Activated CD8-positive, alpha-beta memory T cell treated with anti-CD3 and anti-CD28 coated beads, Interleukin-2, amount 50 U/mL, for 24 hours (primary cell): ENCODE measurements around the gene RNF215.
"Not testable (repeated sequence)": the region's sequence is repeated elsewhere in the genome, so short reads cannot be mapped to it uniquely, and the experiment has no call there.

Source experiments
- DNase-seq: peaks from one replicate; pipeline ENCODE4 v3.0.0-alpha.2; 2020; ENCODE audit errors: extremely low read depth

RNF215 gene

GRCh38 chr22:30421695-30422480, 34.7 kb upstream of the RNF215 start:
- no peak for DNase-seq

GRCh38 chr22:30420347-30421125, 33.3 kb upstream of the RNF215 start:
- DNase-seq: no peak

- no peak for DNase-seq
Measured at GRCh38 chr22:30416837-30417236, 29.6 kb upstream of the RNF215 start.

- no peak for DNase-seq
Measured at GRCh38 chr22:30416403-30416802, 29.2 kb upstream of the RNF215 start.

GRCh38 chr22:30414525-30415047, 27.4 kb upstream of the RNF215 start:
- no peak for DNase-seq

- DNase-seq: no peak
Measured at GRCh38 chr22:30413745-30414524, 26.7 kb upstream of the RNF215 start.

GRCh38 chr22:30413001-30413400, 25.8 kb upstream of the RNF215 start:
- no peak for DNase-seq

- no peak for DNase-seq
Measured at GRCh38 chr22:30411780-30412179, 24.6 kb upstream of the RNF215 start.

GRCh38 chr22:30408388-30409102, 21.3 kb upstream of the RNF215 start:
- no peak for DNase-seq

GRCh38 chr22:30406400-30406799, 19.2 kb upstream of the RNF215 start:
- no peak for DNase-seq

- DNase-seq: no peak
Measured at GRCh38 chr22:30405731-30406130, 18.5 kb upstream of the RNF215 start.

GRCh38 chr22:30404307-30404706, 17.1 kb upstream of the RNF215 start:
- DNase-seq: no peak

- not testable (repeated sequence) for DNase-seq
Measured at GRCh38 chr22:30402766-30403104, 15.5 kb upstream of the RNF215 start.

GRCh38 chr22:30402028-30402765, 15.0 kb upstream of the RNF215 start:
- DNase-seq: no peak

GRCh38 chr22:30401024-30401423, 13.8 kb upstream of the RNF215 start:
- DNase-seq: not testable (repeated sequence)

- no peak for DNase-seq
Measured at GRCh38 chr22:30400159-30400558, 12.9 kb upstream of the RNF215 start.

- no peak for DNase-seq
Measured at GRCh38 chr22:30399718-30400117, 12.5 kb upstream of the RNF215 start.

- no peak for DNase-seq
Measured at GRCh38 chr22:30398685-30399680, 11.8 kb upstream of the RNF215 start.
